ENCODE results near the gene GGT6. TPM values are rescaled to one million over a fixed set of nuclear protein-coding genes. Genes with fewer than 3 reads are reported as not detected.
A peak's percentile ranks its signal among the peaks of the same experiment; 100 is the strongest.

Gene GGT6
- total RNA-seq, 1 experiment from 2014 or later: not detected

- BruUV-seq (replicated peaks): no TSS peak
Measured at GRCh38 chr17:4515501-4515900, 44.9 kb downstream of the GGT6 start.

GRCh38 chr17:4514779-4515178 is 45.6 kb downstream of the GGT6 start:
- no peak for ATAC-seq
- no peak for TF ChIP-seq EZH2phosphoT487 (IDR thresholded peaks at IDR 0.05; ENCODE audit: borderline replicate concordance, low read length)
- TF ChIP-seq CTCF (conservative IDR thresholded peaks at IDR 0.05; ENCODE audit: low read depth, low read length): no peak
- TF ChIP-seq EZH2 (IDR thresholded peaks at IDR 0.05; ENCODE audit: low read length, unreplicated experiment): no peak
- POLR2A ChIA-PET (ENCODE audit: unreplicated experiment): no interaction called here
- Histone ChIP-seq H3F3A (ENCODE audit: low read length, unreplicated experiment) (no peaks in the 10 kb centered on the region), H3K9ac (ENCODE audit: low read length) (no peak overlapping the region), H3K4me1 (ENCODE audit: insufficient read depth, low read length) (peaks cover 15% of the 10 kb centered on the region), H2AFZ (ENCODE audit: low read length) (no peak overlapping the region), H4K20me1 (ENCODE audit: low read length) (no peaks in the 10 kb centered on the region), H3K27ac (ENCODE audit: low read length) (no peak overlapping the region), H3K4me2 (ENCODE audit: low read length) (peak overlapping the region; percentile 37; the same call in 1 of the 2 replicates), H3K9me2 (replicated peaks; ENCODE audit: low read length) (no peaks in the 10 kb centered on the region), H3K79me2 (ENCODE audit: low read length) (no peaks in the 10 kb centered on the region), H3K36me3 (ENCODE audit: low read depth, low read length) (no peaks in the 10 kb centered on the region), H3K9me3 (ENCODE audit: low read length) (no peaks in the 10 kb centered on the region), H3K27me3 (ENCODE audit: low read length) (no peaks in the 10 kb centered on the region), H3K4me3 (ENCODE audit: low read length) (no peak overlapping the region)
- DNase-seq: no peak
- BruUV-seq (replicated peaks): no TSS peak
- intact Hi-C loops (cut with micrococcal nuclease): no loop called here
- CTCF ChIA-PET: interaction anchor here (1.0 kb wide), 1 partner anchor 94 kb away, joined by 3 read pairs; no protein-coding TSS in a partner anchor

More at GRCh38 chr17:4515501-4515900, 44.9 kb downstream of the GGT6 start:
- intact Hi-C loops (cut with micrococcal nuclease): no loop called here
- H3K27ac ChIP-seq (ENCODE audit: low read length): no peak overlapping the region
- no peaks in the 10 kb centered on the region for H3K9me2 ChIP-seq (replicated peaks; ENCODE audit: low read length)
- TF ChIP-seq CTCF (conservative IDR thresholded peaks at IDR 0.05; ENCODE audit: low read depth, low read length) (no peak), EZH2phosphoT487 (IDR thresholded peaks at IDR 0.05; ENCODE audit: borderline replicate concordance, low read length) (no peak)
- H3F3A ChIP-seq (ENCODE audit: low read length, unreplicated experiment): no peaks in the 10 kb centered on the region
- CTCF ChIA-PET: no interaction called here
- H3K27me3 ChIP-seq (ENCODE audit: low read length): no peaks in the 10 kb centered on the region
- no peaks in the 10 kb centered on the region for H3K9me3 ChIP-seq (ENCODE audit: low read length)
- no peaks in the 10 kb centered on the region for H4K20me1 ChIP-seq (ENCODE audit: low read length)
- no peak for DNase-seq
- H3K4me2 ChIP-seq (ENCODE audit: low read length): no peak overlapping the region
- no peaks in the 10 kb centered on the region for H3K79me2 ChIP-seq (ENCODE audit: low read length)
- POLR2A ChIA-PET (ENCODE audit: unreplicated experiment): no interaction called here
- peaks cover 15% of the 10 kb centered on the region for H3K4me1 ChIP-seq (ENCODE audit: insufficient read depth, low read length)
- no peak overlapping the region for H3K4me3 ChIP-seq (ENCODE audit: low read length)
- H3K36me3 ChIP-seq (ENCODE audit: low read depth, low read length): no peaks in the 10 kb centered on the region
- no peak for ATAC-seq
- H3K9ac ChIP-seq (ENCODE audit: low read length): no peak overlapping the region
- no peak overlapping the region for H2AFZ ChIP-seq (ENCODE audit: low read length)

DNA sequence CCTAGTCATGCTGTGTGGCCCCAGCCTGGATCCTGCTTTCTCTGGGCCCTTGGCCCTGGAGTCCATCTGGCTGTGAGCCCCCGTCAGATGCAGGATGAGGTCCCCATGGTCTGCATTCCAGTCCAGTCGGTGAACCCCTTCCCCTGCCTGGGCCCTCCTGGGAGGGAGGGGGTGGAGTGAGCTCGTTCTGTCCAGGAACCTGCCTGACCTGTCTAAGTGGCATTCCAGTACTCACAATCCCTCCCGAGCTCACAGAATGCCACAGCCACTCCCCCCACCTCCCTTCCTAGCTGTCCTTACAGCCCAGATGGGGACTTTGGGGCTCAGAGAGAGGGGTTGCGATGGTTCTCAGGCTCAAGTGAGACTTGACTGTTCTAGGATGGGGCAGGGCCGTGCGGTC is 46.2 kb downstream of the GGT6 start:
- Histone ChIP-seq H3K4me2 (ENCODE audit: low read length) (peak overlapping the region; percentile 37), H2AFZ (ENCODE audit: low read length) (peak overlapping the region; percentile 33), H3K9me3 (ENCODE audit: low read length) (no peaks in the 10 kb centered on the region), H3F3A (ENCODE audit: low read length, unreplicated experiment) (no peaks in the 10 kb centered on the region), H3K79me2 (ENCODE audit: low read length) (no peaks in the 10 kb centered on the region), H4K20me1 (ENCODE audit: low read length) (no peaks in the 10 kb centered on the region), H3K27ac (ENCODE audit: low read length) (no peak overlapping the region), H3K4me3 (ENCODE audit: low read length) (no peak overlapping the region), H3K27me3 (ENCODE audit: low read length) (no peaks in the 10 kb centered on the region), H3K9ac (ENCODE audit: low read length) (no peak overlapping the region), H3K9me2 (replicated peaks; ENCODE audit: low read length) (no peaks in the 10 kb centered on the region), H3K36me3 (ENCODE audit: low read depth, low read length) (no peaks in the 10 kb centered on the region), H3K4me1 (ENCODE audit: insufficient read depth, low read length) (peaks cover 15% of the 10 kb centered on the region)
- TF ChIP-seq EZH2phosphoT487 (IDR thresholded peaks at IDR 0.05; ENCODE audit: borderline replicate concordance, low read length): no peak
- TF ChIP-seq EZH2 (IDR thresholded peaks at IDR 0.05; ENCODE audit: low read length, unreplicated experiment): no peak
- TF ChIP-seq CTCF (conservative IDR thresholded peaks at IDR 0.05; ENCODE audit: low read depth, low read length): no peak
- ChIA-PET POLR2A (ENCODE audit: unreplicated experiment) (no interaction called here), CTCF (interaction anchor here (1.0 kb wide), 1 partner anchor 93 kb away, joined by 3 read pairs; no protein-coding TSS in a partner anchor)
- ATAC-seq (peak; percentile 70), DNase-seq (peak; percentile 62)
- no TSS peak for BruUV-seq (replicated peaks)
- intact Hi-C loops (cut with micrococcal nuclease): no loop called here

Measured in PC-3 (cell line).